SK-N-SH (cell line): Measurements from ENCODE around the gene TELO2.

Source experiments
- EP300 ChIP-seq, 2 experiments: IDR thresholded peaks; 2 replicates each; pipeline versions ENCODE4 v1.4.0 to v1.6.1; 2012; ENCODE audit warnings: borderline replicate concordance in 1 of 2, low read depth in 1 of 2, low read length in 1 of 2
- FOXJ3 ChIP-seq: sonication (generic); formaldehyde crosslinking; IDR thresholded peaks from 2 replicates; pipeline ENCODE4 v1.5.1; 2020; ENCODE audit warnings: mild to moderate bottlenecking, missing genetic modification reagents
- JUND ChIP-seq: IDR thresholded peaks from 2 replicates; pipeline ENCODE4 v1.4.0; 2012
- MAX ChIP-seq: IDR thresholded peaks from 2 replicates; pipeline ENCODE4 v1.4.0; 2012; ENCODE audit warnings: low read depth
- SIN3A ChIP-seq: IDR thresholded peaks from 2 replicates; pipeline ENCODE4 v1.6.1; 2012; ENCODE audit warnings: low read depth, mild to moderate bottlenecking, low read length, moderate library complexity, borderline replicate concordance
- ZBTB33 ChIP-seq: IDR thresholded peaks from 2 replicates; pipeline ENCODE4 v1.4.0; 2012; ENCODE audit warnings: low read depth, borderline replicate concordance
- TF ChIP-seq, protein P1 (sequence below): fragments of 200-600 bp; sonication (generic); IDR thresholded peaks from 2 replicates; pipeline ENCODE4 v1.6.1; 2017; ENCODE audit warnings: antibody characterized with exemption, mild to moderate bottlenecking, moderate library complexity
- TF ChIP-seq, protein P2 (sequence below): IDR thresholded peaks from 2 replicates; pipeline ENCODE4 v1.6.1; 2012; ENCODE audit warnings: mild to moderate bottlenecking, low read depth, low read length, moderate library complexity

- TF ChIP-seq ZBTB33: no peak
- TF ChIP-seq, protein P1, sequence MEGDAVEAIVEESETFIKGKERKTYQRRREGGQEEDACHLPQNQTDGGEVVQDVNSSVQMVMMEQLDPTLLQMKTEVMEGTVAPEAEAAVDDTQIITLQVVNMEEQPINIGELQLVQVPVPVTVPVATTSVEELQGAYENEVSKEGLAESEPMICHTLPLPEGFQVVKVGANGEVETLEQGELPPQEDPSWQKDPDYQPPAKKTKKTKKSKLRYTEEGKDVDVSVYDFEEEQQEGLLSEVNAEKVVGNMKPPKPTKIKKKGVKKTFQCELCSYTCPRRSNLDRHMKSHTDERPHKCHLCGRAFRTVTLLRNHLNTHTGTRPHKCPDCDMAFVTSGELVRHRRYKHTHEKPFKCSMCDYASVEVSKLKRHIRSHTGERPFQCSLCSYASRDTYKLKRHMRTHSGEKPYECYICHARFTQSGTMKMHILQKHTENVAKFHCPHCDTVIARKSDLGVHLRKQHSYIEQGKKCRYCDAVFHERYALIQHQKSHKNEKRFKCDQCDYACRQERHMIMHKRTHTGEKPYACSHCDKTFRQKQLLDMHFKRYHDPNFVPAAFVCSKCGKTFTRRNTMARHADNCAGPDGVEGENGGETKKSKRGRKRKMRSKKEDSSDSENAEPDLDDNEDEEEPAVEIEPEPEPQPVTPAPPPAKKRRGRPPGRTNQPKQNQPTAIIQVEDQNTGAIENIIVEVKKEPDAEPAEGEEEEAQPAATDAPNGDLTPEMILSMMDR: no peak
- TF ChIP-seq FOXJ3: no peak
- TF ChIP-seq EP300 (IDR thresholded peaks at IDR 0.05; ENCODE audit: borderline replicate concordance in 1 of 2, low read depth in 1 of 2, low read length in 1 of 2): no peak
- no peak for TF ChIP-seq MAX
- TF ChIP-seq, protein P2, sequence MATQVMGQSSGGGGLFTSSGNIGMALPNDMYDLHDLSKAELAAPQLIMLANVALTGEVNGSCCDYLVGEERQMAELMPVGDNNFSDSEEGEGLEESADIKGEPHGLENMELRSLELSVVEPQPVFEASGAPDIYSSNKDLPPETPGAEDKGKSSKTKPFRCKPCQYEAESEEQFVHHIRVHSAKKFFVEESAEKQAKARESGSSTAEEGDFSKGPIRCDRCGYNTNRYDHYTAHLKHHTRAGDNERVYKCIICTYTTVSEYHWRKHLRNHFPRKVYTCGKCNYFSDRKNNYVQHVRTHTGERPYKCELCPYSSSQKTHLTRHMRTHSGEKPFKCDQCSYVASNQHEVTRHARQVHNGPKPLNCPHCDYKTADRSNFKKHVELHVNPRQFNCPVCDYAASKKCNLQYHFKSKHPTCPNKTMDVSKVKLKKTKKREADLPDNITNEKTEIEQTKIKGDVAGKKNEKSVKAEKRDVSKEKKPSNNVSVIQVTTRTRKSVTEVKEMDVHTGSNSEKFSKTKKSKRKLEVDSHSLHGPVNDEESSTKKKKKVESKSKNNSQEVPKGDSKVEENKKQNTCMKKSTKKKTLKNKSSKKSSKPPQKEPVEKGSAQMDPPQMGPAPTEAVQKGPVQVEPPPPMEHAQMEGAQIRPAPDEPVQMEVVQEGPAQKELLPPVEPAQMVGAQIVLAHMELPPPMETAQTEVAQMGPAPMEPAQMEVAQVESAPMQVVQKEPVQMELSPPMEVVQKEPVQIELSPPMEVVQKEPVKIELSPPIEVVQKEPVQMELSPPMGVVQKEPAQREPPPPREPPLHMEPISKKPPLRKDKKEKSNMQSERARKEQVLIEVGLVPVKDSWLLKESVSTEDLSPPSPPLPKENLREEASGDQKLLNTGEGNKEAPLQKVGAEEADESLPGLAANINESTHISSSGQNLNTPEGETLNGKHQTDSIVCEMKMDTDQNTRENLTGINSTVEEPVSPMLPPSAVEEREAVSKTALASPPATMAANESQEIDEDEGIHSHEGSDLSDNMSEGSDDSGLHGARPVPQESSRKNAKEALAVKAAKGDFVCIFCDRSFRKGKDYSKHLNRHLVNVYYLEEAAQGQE: no peak
- no peak for TF ChIP-seq SIN3A
- TF ChIP-seq JUND: no peak
These were observed 61.8 kb downstream of the TELO2 start for GRCh38 chr16:1554826-1555445.
